GM18502 (cell line): Measurements from ENCODE around the gene IRF2.
"Not testable (repeated sequence)": the region's sequence is repeated elsewhere in the genome, so short reads cannot be mapped to it uniquely, and the experiment has no call there.

ENCODE experiments used
- ATAC-seq: cut with Tn5 transposase; IDR thresholded peaks from one replicate; pipeline ENCODE4 v1.9.1; 2021; ENCODE audit warnings: mild to moderate bottlenecking; ENCODE audit not compliant: unreplicated experiment, poor library complexity

The IRF2 gene

DNA sequence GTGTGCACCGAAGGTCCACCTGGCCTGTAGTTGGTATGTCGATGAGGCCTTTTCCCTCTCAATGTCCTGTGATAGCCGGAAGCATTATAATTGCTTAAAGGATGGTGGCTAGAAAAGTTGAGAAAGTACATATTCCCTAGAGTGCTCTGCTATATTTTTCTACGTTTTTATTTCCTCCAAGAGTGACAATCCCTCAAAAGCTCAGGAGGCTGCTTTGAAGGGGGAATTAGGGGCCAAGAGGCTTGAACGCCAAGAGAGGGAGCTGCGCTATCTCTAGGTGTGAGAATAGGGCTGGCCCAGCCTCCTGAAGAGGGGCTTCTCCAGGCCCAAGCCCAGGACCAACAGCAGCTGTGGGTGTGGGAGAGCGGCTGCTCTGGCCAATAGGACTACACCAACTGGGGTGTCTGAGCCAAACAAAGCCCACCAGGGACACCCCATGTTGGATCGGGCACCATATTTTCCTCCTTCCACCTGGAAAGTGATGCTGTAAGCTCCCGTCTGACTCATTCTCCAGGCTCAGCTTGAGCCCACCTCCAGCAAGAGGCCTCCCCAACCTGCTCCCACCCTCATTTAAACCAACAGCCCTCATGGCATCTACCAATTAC is 124.0 kb downstream of the IRF2 start:
- ATAC-seq, result no peak

DNA sequence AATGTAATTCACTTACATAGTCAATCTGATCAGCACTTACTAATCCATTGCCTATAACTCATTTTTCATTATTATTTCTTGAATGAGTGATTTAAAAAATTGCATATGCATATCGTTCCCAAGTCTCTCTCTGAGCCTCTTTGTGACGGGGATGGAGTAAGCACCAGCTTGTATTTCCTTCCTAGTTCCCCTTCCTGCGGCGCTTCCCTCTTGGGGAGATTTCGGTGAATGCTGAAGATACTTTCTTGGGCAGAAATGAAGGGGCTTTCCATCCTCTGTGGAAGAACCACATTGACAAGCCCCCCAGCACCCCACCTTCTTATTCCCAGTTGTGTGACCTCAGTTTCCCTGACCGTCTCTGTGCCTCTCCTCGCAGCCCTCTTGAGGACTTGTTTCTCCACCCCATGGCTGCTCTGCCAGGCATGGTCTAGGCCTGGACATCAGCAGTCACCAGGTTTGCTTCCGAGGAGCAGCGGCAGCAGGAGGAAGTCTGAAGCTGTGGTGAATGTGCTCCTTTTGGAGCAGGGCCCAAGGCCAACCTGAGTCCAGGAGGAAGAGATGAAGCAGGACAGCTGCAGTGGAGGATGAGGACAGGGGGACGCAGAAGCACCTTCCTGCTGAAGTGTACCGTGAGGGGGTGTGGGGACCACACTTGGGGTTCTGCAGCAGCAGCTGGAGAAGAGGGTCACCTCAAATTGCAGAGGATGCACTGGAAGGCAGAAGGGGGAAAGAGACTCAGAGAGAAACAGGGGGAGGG is 124.9 kb downstream of the IRF2 start:
- ATAC-seq, result no peak

DNA sequence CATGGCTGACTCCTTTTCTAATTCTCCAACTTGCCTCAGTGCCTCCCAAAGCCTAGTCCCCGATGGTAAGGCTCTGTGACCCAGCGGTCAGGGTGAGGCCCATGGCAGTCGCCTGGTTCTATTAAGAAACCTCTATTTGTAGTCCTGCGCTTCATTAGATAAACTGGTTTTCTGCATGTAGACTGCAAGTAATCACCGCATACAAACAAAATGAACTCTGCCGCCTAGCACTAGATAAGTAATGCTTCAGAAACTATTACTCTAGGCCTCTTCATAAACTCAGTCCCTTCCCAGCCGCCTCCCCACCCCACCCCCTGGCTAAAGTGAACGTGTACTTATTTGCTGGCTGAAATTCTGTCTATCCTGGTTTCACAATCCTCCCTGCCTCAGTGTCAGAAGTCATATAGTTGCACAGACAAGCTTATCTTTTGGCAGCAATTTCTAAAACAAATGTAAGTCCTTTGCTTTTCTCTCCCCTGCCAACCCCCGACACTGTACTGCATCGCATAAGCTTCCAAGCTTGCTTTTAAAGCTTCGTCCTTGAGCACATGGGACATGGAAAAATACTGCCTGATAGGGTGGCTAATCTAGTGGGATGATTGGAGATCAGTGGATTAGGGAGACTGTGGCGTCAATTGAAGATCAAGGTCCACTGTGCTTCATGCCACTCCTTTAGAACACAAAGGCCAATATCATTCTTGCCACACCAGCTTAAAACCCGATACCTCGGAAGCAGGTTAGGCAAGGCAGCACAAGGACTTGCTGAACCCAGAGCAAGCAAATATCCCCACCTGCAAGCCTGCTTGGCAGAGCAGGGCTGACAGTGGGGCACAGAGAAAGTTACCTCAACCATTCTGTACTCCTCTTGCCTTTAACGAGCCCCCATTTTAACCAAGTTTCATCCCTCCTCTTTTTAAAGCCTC is 125.8 kb downstream of the IRF2 start:
- ATAC-seq, result no peak

DNA sequence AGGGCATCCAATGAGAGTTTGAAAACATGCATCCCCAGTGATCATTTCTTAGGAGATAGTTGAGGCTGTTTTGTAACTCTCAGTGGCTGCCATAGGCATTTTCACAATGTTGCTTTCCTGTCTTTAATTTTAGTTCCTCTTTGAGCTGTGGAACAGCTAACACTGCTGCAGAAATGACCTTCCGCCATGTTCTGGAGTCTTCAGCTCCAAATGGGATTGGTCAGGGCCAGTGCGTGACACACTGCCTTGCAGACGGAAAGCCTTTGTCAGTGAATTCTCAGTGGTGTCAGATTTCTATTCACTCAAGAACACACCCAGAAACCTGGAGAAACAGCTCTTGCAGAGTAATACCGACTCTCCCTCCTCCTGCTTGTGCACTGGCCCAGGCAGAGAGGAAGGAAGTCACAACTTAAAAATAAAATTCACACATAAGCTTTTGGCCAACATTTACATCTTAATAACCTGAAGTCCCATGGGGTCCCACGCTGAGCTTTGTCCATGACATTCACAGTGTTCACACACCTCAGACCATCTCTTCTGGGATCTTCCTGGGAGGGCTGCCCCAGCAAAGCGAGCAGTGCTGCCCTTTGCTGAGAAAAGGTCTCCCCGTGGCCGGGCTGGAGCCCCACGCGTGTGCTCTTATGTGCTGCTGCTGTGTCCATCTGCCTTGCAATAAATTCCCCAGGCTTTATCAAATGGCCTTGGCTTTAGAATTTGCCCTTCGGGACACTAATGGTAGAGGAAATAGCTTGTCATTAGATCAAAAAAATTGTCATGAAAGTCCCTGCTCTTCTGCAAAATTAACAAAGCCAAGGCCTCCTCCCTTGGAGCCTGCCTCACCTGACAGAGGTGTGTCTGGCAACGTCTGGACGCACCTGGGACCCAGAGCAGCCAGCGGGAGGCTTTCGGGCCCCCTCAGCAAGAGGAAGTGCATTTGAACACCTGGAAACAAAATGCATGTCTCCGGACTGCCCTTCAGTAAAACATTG is 126.8 kb downstream of the IRF2 start:
- peak; percentile 82 for ATAC-seq

DNA sequence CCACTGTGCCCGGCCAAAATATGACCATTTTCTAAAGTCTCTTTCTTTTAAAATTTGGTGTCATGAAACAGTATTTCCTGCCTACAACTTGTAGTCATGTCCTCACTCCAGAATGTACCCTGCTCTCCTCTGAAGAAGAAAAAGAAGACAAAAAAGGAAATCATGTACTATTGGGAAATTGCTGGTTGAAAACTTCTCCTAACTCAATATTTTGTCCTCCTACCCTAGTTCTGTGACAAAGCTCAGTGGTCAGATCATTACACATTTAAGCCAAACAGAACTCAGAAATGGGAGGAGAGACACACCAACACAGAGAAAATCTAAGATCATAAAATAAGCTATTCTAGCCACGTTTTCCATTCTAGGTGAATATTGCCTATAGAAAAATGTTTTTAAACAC is 127.7 kb downstream of the IRF2 start:
- no peak for ATAC-seq

DNA sequence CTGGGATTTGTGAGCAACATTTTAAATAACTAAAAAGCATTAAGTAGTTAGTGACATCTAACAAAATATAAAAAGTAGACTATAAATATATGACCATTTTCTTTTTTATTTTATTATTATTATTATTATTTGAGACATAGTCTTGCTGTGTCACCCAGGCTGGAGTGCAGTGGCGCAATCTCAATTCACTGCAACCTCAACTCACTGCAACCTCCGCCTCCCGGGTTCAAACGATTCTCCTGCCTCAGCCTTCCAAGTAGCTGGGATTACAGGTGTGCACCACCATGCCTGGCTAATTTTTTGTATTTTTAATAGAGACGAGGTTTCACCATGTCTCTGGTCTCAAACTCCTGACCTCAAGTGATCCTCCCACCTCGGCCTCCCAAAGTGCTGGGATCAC is 128.1 kb downstream of the IRF2 start:
- ATAC-seq, result not testable (repeated sequence)

DNA sequence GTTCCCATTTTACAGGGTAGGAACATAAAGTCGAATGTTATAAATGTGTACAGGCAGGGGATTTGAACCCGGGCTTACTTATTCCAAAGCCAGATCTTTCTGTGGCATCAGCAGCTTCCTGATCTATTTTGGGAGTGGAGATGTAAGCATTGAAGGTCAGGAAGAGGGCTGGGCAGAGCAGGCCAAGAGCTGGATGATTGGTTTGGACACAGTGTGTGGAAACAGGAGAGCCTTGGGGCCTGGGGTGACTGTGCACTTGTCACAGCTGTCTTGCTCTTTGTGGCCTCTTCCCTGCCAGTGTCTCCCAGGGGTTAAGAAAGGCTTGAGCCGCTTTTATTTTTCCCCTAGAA is 128.8 kb downstream of the IRF2 start:
- ATAC-seq, result no peak

DNA sequence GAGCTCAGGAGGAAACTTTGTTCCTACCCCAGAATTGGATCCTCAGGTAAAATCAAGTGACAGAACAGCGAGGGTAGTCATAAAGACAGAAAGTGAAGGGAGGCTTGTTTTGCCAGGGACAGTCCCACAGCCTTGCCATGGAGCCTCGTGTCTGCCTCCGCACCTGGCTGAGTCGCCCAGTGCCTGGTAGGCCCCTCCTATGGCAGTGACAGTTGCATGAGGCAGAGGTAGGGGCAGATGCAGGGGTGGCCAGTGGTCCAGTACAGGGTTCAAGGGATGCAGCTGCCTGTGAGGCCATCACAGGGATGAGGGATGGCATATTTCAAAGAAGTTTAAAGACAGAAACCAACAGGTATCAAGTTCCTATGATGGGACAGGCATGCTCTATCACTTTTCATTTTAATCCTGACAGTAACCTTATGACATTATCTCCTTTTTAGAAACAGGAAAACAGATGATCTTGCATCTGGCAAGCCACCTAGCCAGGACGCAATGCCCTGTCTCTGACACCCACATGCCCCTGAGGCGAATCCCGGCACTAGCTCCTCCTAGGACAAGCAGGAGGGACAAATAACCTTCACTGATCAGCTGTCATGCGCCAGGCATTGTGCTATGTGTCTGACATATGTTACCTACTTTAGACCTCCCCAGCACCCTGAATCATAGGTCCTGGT is 129.3 kb downstream of the IRF2 start:
- no peak for ATAC-seq

DNA sequence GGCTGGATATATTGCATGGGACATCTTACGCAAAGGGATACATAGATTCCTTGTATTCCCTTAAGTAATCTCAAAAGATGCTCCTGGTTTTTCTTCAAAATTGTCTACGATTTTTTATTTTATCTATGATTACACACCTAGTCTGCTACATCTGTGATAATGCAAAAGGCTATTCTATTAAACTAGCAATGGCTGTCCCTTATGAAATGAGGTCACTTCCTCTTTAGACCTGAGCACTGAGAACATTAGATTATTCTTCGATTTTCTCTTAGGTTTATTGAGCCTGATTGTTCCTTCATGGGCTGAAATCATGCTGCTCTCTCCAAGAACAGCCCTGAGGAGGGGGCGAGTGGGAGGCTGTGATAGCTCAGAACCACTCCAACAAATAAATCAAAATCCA is 129.9 kb downstream of the IRF2 start:
- ATAC-seq, result no peak

DNA sequence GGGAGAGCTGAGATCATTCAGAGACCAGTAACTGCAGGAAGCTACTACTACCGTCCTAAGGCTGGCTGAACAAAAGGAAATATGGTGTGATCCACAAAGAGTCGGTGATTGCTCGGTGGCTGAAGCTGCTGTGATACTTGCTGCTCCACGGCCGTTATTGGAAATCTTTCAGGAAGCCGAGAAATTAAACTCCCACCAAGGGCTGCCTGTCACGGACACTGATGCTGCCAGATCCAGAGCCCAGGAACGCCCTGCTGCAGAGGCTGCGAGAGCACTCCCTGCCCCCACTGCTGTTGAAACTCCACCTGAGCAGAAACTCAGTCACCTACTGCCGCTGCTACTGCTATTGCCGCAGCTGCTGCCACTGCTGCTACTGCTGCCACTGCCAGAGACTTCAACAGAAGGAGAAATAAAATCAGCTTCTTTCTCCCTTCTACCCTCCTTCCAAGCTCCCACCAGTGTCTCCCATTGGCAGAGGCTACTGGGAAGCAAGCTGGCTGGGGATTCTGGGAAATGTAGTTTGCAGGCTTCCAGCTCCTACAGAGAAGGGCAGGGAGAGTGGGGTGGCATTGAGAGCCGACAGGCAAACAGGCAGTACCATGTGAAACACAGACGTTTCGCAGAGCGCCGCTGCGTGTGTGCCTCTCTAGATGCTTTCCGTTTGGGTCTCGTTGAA is 130.7 kb downstream of the IRF2 start:
- peak; percentile 41 for ATAC-seq

DNA sequence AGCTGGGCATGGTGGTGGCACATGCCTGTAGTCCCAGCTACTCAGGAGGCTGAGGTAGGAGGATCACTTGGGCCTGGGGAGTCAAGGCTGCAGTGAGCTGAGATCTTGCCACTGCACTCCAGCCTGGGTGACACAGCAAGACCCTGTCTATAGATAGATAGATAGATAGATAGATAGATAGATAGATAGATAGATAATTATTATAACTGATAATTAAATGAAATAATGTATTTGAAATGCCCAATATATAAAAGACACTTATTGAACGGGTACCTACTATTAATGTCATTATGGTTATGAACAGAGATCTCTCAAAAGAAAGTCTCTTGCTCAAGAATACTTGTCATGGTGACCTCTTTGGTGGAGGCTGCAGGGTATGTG is 131.5 kb downstream of the IRF2 start:
- ATAC-seq, result not testable (repeated sequence)

DNA sequence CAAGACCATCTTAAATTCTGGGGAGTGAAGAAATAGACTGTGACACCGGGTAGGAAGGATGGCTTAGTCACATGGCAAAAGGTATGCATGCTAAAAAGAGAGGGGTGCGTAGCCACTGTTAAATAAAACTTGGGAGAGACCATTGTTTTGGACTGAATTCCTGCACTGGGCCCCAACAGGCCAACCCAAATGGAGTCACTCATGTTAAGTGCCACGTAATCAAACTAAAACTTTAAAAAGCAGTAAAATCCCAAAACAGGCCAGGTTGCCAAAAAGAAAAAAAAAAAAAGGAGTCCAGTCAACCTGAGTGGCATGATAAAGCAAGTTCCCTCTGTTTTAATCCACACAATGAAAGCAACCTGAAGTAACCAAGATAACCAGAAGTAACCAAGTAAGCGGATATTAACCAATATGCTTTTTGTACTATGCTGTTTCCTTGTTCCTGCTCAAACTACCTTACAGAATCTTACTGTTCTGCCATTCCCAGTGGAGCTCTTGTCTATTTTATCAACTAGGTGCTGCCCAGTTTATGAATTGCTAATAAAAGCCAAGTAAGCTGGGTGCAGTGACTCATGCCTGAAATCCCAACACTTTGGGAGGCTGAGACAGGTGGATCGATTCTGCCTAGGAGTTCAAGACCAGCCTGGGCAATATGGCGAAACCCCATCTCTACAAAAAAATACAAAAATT is 132.0 kb downstream of the IRF2 start:
- ATAC-seq, result no peak

DNA sequence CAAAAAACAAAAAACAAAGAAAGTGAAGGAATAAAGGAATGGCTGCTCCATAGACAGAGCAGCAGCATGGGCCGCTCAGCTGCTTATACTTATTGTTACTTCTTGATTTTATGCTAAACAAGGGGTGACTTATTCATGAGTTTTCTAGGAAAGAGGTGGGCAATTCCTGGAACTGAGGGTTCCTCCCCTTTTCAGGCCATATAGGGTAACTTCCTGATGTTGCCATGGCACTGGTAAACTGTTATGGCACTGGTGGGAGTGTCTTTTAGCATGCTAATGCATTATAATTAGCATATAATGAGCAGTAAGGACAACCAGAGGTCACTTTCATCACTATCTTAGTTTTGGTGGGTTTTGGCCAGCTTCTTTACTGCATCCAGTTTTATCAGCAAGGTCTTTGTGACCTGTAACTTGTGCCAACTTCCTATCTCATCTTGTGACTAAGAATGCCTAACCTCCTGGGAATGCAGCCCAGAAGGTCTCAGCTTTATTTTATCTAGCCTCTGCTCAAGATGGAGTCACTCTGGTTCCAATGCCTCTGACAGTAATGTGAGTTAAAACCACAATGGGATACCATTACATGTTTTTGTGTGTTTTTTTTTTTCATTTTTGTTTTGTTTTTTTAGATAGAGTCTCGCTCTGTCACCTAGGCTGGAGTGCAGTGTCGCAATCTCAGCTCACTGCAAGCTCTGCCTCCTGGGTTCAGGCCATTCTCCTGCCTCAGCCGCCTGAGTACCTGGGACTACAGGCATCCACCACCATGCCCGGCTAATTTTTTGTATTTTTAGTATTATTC is 134.8 kb downstream of the IRF2 start:
- ATAC-seq, result not testable (repeated sequence)

DNA sequence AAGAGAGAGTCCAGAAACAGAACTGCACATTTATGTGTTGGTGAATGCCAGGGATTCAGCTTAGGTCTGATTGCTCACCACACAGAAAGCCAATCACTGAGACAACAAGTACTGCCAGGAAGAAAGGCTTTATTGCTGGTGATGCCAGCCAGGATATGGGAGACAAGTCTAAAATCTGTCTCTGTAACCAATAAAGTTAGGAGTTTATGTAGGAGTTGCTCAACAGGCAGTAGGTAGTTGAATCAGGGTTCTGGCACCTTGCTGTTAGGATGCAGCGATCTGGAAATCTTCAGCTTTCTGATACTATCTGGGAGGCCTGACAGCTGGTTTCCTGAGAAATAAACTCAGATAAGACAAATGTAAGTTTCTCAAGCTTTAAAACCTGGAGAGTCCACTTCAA is 136.4 kb downstream of the IRF2 start:
- ATAC-seq, result no peak
